Liver (tissue), 9 donors: ENCODE results near the gene PCDH9. TPM values are rescaled to one million over a fixed set of nuclear protein-coding genes. Genes with fewer than 3 reads are reported as not detected.

Experiments
- DNase-seq: peaks from one replicate; pipeline ENCODE4 v3.0.0-alpha.2; 2017; ENCODE audit warnings: low spot score
- H3K27ac ChIP-seq, 2 donors: one replicate each; pipeline ENCODE4 v1.7.0; 2013; ENCODE audit warnings: inconsistent platforms in 2 of 2, low read length in 2 of 2, control low read depth in 1 of 2, low read depth in 1 of 2, mild to moderate bottlenecking in 1 of 2
- H3K27me3 ChIP-seq, 4 donors: one replicate each; pipeline versions ENCODE4 v1.6.1 to v1.7.0; 2013; ENCODE audit warnings: low read length in 3 of 4, inconsistent platforms in 1 of 4, mild to moderate bottlenecking in 1 of 4, moderate library complexity in 1 of 4; ENCODE audit not compliant: control insufficient read depth in 4 of 4, insufficient read depth in 4 of 4
- H3K36me3 ChIP-seq, 4 donors: one replicate each; pipeline versions ENCODE4 v1.6.1 to v1.7.0; 2013; ENCODE audit warnings: low read length in 3 of 4, mild to moderate bottlenecking in 3 of 4, low read depth in 1 of 4, moderate library complexity in 1 of 4; ENCODE audit not compliant: control insufficient read depth in 4 of 4, insufficient read depth in 3 of 4
- H3K4me1 ChIP-seq, 4 donors: one replicate each; pipeline versions ENCODE4 v1.6.1 to v1.7.0; 2013; ENCODE audit warnings: low read length in 3 of 4, mild to moderate bottlenecking in 3 of 4, moderate library complexity in 1 of 4; ENCODE audit not compliant: control insufficient read depth in 4 of 4, insufficient read depth in 4 of 4
- H3K4me3 ChIP-seq, 3 donors: one replicate each; pipeline versions ENCODE4 v1.6.1 to v1.7.0; 2013; ENCODE audit warnings: low read length in 3 of 3, control low read depth in 1 of 3, low read depth in 1 of 3, mild to moderate bottlenecking in 1 of 3
- H3K9ac ChIP-seq, 2 donors: one replicate each; pipeline ENCODE4 v1.7.0; 2013; ENCODE audit warnings: low read length in 2 of 2, mild to moderate bottlenecking in 2 of 2, moderate library complexity in 2 of 2, control low read depth in 1 of 2, low read depth in 1 of 2
- H3K9me3 ChIP-seq, 4 donors: one replicate each; pipeline versions ENCODE4 v1.6.1 to v1.7.0; 2013; ENCODE audit warnings: low read length in 3 of 4; ENCODE audit not compliant: control insufficient read depth in 4 of 4
- ATF3 ChIP-seq: IDR thresholded peaks from 2 replicates; pipeline ENCODE4 v1.6.1; 2016; ENCODE audit warnings: antibody characterized with exemption
- CTCF ChIP-seq: fragments of 150-350 bp; IDR thresholded peaks from 2 replicates; pipeline ENCODE4 v1.5.1; 2017; ENCODE audit warnings: improper control_type of control experiment, low read depth, low read length; ENCODE audit not compliant: missing input control
- FOXA1 ChIP-seq: IDR thresholded peaks from 2 replicates; pipeline ENCODE4 v1.6.1; 2016; ENCODE audit warnings: antibody characterized with exemption
- FOXA2 ChIP-seq: IDR thresholded peaks from 2 replicates; pipeline ENCODE4 v1.6.1; 2016; ENCODE audit warnings: antibody characterized with exemption
- HNF4A ChIP-seq, 2 donors: conservative IDR thresholded peaks; 2 replicates each; pipeline ENCODE4 v1.6.1; 2016; ENCODE audit warnings: antibody characterized with exemption in 2 of 2, mild to moderate bottlenecking in 2 of 2
- HNF4G ChIP-seq: IDR thresholded peaks from 2 replicates; pipeline ENCODE4 v1.6.1; 2016; ENCODE audit warnings: antibody characterized with exemption
- MAX ChIP-seq: IDR thresholded peaks from 2 replicates; pipeline ENCODE4 v1.6.1; 2016; ENCODE audit warnings: antibody characterized with exemption
- RAD21 ChIP-seq, 2 donors: IDR thresholded peaks; 2 replicates each; pipeline ENCODE4 v1.6.1; 2016; ENCODE audit warnings: antibody characterized with exemption in 2 of 2, mild to moderate bottlenecking in 2 of 2
- REST ChIP-seq: IDR thresholded peaks from 2 replicates; pipeline ENCODE4 v1.6.1; 2016; ENCODE audit warnings: antibody characterized with exemption, mild to moderate bottlenecking
- TAF1 ChIP-seq: conservative IDR thresholded peaks from 2 replicates; pipeline ENCODE4 v1.6.1; 2016; ENCODE audit warnings: antibody characterized with exemption, mild to moderate bottlenecking
- YY1 ChIP-seq: IDR thresholded peaks from 2 replicates; pipeline ENCODE4 v1.6.1; 2016; ENCODE audit warnings: antibody characterized with exemption, mild to moderate bottlenecking
- ZBTB33 ChIP-seq: IDR thresholded peaks from 2 replicates; pipeline ENCODE4 v1.6.1; 2016; ENCODE audit warnings: antibody characterized with exemption
- whole genome bisulfite sequencing: extraction: QIAGEN DNeasy Blood & Tissue Kit; methylation state at CpG from one replicate; pipeline ENCODE4 v1.1.7; 2013; 5-methylcytosine and 5-hydroxymethylcytosine counted together
- polyA plus RNA-seq, 2 donors: library from polyadenylated mRNA; stranded (reverse) in 1 of 2; unstranded in 1 of 2; fragments of 200-250 nt in 1 of 2; fragments of >200 nt in 1 of 2; fragmentation: Nextera tagmentation in 1 of 2; extraction: Ambion mirVana in 1 of 2; gene quantifications; one replicate each; pipeline versions ENCODE4 v1.2.1 to v1.2.3, GENCODE V29; 2013 to 2015
- total RNA-seq, 2 donors: library from RNA; depleted of rRNA; stranded (reverse); fragments of >200 nt; gene quantifications; one replicate each; pipeline ENCODE4 v1.2.3, GENCODE V29; 2014
- donor health status: healthy.
- donor health status: healthy.
- donor health status: healthy.
- donor health status: healthy.
- donor health status: healthy.

The PCDH9 gene
- total RNA-seq: 1 to 10 TPM; 2.3 to 4.0 TPM
- 1 to 10 TPM in 1 of 2 donors, under 1 TPM in 1; 0.90 to 2.1 TPM for polyA plus RNA-seq

- Histone ChIP-seq H3K27ac (peak within 1 kb of the TSS; percentile 76 to 83), H3K9me3 (no peaks in the 10 kb centered on the region), H3K4me3 (peak within 1 kb of the TSS; percentile 64 to 88 (median 74)), H3K27me3 (peaks cover 0 to 13% (median 0%) of the 10 kb centered on the region in 4 donors), H3K9ac (peak within 1 kb of the TSS; percentile 52 to 94), H3K36me3 (no peaks in the 10 kb centered on the region), H3K4me1 (peaks cover 0 to 32% (median 12%) of the 10 kb centered on the region in 4 donors)
- no peak for DNase-seq
- 1% methylated on average over 26 of the region's 26 CpGs for WGBS
- TF ChIP-seq FOXA2 (no peak), HNF4G (no peak), ZBTB33 (no peak), REST (peak; percentile 73), HNF4A (conservative IDR thresholded peaks at IDR 0.05) (no peak), TAF1 (peak; percentile 63), RAD21 (IDR thresholded peaks at IDR 0.05) (peak in 1 of 2 donors; percentile 34), ATF3 (no peak), CTCF (no peak)
Measured at GRCh38 chr13:67229481-67230403, at the start of gene PCDH9. TSS of gene PCDH9 (minus strand) at chr13:67230336. CDS start at chr13:67228440, 1,896 bp downstream.

GRCh38 chr13:67278235-67278634 lies 48.1 kb upstream of the PCDH9 start:
- DNase-seq: no peak

More at GRCh38 chr13:67278235-67278634, 48.1 kb upstream of the PCDH9 start:
- Histone ChIP-seq H3K4me3 (no peak overlapping the region), H3K9me3 (peaks cover 0 to 3% (median 0%) of the 10 kb centered on the region in 4 donors), H3K4me1 (no peaks in the 10 kb centered on the region), H3K27ac (no peak overlapping the region), H3K9ac (no peak overlapping the region), H3K36me3 (no peaks in the 10 kb centered on the region), H3K27me3 (no peaks in the 10 kb centered on the region)
- 77% methylated on average over 2 of the region's 2 CpGs for WGBS
- TF ChIP-seq FOXA1 (no peak), MAX (no peak), YY1 (no peak), REST (no peak), FOXA2 (no peak)
